GM23338 (cell line): ENCODE data around the gene SLC29A2. TPM values are rescaled to one million over a fixed set of nuclear protein-coding genes. Genes with fewer than 3 reads are reported as not detected.
A peak's percentile ranks its signal among the peaks of the same experiment; 100 is the strongest.

Source experiments
- ATAC-seq: fragments of 200-7000 bp; cut with Tn5 transposase; 3 replicates; pipeline ENCODE4 v1.9.1; 2020
- DNase-seq: peaks from one replicate; pipeline ENCODE4 v3.0.0-alpha.2; 2015; ENCODE audit warnings: low spot score
- H2AFZ ChIP-seq: fragments of 200-600 bp; sonication (generic); 2 replicates; pipeline ENCODE4 v1.8.0; 2016; ENCODE audit warnings: antibody characterized with exemption, mild to moderate bottlenecking, moderate library complexity
- H3F3A ChIP-seq: fragments of 200-600 bp; sonication (generic); replicated peaks from 2 replicates; pipeline ENCODE4 v1.8.0; 2017; ENCODE audit warnings: antibody characterized with exemption, mixed run types, low read depth
- H3K27ac ChIP-seq: fragments of 200-600 bp; sonication (generic); 2 replicates; pipeline ENCODE4 v1.6.1; 2016; ENCODE audit warnings: low read depth
- H3K27me3 ChIP-seq: fragments of 200-600 bp; sonication (generic); 2 replicates; pipeline ENCODE4 v1.8.0; 2016; ENCODE audit warnings: mild to moderate bottlenecking, mixed run types, moderate library complexity; ENCODE audit not compliant: insufficient read depth
- H3K36me3 ChIP-seq: fragments of 200-600 bp; sonication (generic); 2 replicates; pipeline ENCODE4 v1.8.0; 2016; ENCODE audit warnings: mild to moderate bottlenecking; ENCODE audit not compliant: insufficient read depth
- H3K4me1 ChIP-seq: fragments of 200-600 bp; sonication (generic); 2 replicates; pipeline ENCODE4 v1.8.0; 2016; ENCODE audit warnings: mild to moderate bottlenecking, moderate library complexity; ENCODE audit not compliant: insufficient read depth
- H3K4me2 ChIP-seq: fragments of 200-600 bp; sonication (generic); 2 replicates; pipeline ENCODE4 v1.7.1; 2017; ENCODE audit warnings: mixed run types
- H3K4me3 ChIP-seq: fragments of 200-600 bp; sonication (generic); 2 replicates; pipeline ENCODE4 v1.6.1; 2016; ENCODE audit warnings: mixed run types
- H3K79me2 ChIP-seq: fragments of 200-600 bp; sonication (generic); replicated peaks from 2 replicates; pipeline ENCODE4 v1.8.0; 2017; ENCODE audit warnings: mild to moderate bottlenecking; ENCODE audit not compliant: insufficient read depth
- H3K9me2 ChIP-seq: fragments of 200-600 bp; sonication (generic); 2 replicates; pipeline ENCODE4 v1.8.0; 2017; ENCODE audit not compliant: insufficient read depth
- H4K20me1 ChIP-seq: fragments of 200-600 bp; sonication (generic); replicated peaks from 2 replicates; pipeline ENCODE4 v1.8.0; 2017; ENCODE audit warnings: mild to moderate bottlenecking; ENCODE audit not compliant: insufficient read depth
- H3K27ac Mint-ChIP-seq: 2 replicates; pipeline ENCODE4 v1.8.0; 2020; ENCODE audit warnings: inconsistent platforms, mild to moderate bottlenecking, moderate library complexity, mixed read lengths
- H3K27me3 Mint-ChIP-seq: 3 replicates; pipeline ENCODE4 v1.8.0; 2022; ENCODE audit warnings: low read depth, mild to moderate bottlenecking, moderate library complexity, mixed read lengths, inconsistent platforms; ENCODE audit not compliant: insufficient read depth, poor library complexity
- H3K36me3 Mint-ChIP-seq: 3 replicates; pipeline ENCODE4 v1.8.0; 2021; ENCODE audit warnings: low read depth, mild to moderate bottlenecking, inconsistent platforms, moderate library complexity, mixed read lengths
- H3K4me1 Mint-ChIP-seq: 3 replicates; pipeline ENCODE4 v1.8.0; 2020; ENCODE audit warnings: mild to moderate bottlenecking, inconsistent platforms, mixed read lengths
- H3K4me3 Mint-ChIP-seq: 3 replicates; pipeline ENCODE4 v1.8.0; 2021; ENCODE audit warnings: moderate library complexity, mild to moderate bottlenecking, inconsistent platforms, mixed read lengths
- H3K9me3 Mint-ChIP-seq: 3 replicates; pipeline ENCODE4 v1.8.0; 2020; ENCODE audit warnings: moderate library complexity, mild to moderate bottlenecking, inconsistent platforms, mixed read lengths
- EZH2 ChIP-seq: fragments of 200-600 bp; sonication (generic); IDR thresholded peaks from one replicate; pipeline ENCODE4 v1.8.0; 2017; ENCODE audit warnings: antibody characterized with exemption, mild to moderate bottlenecking, low read depth; ENCODE audit not compliant: unreplicated experiment
- POLR2AphosphoS5 ChIP-seq: IDR thresholded peaks from 2 replicates; pipeline ENCODE4 v1.6.1; 2016; ENCODE audit warnings: antibody characterized with exemption, low read depth
- STAT1 ChIP-seq: IDR thresholded peaks from one replicate; pipeline ENCODE4 v1.6.1; 2016; ENCODE audit warnings: antibody characterized with exemption; ENCODE audit not compliant: unreplicated experiment
- ZNF114 ChIP-seq: fragments of 250-450 bp; sonication (Bioruptor Pico); IDR thresholded peaks from 2 replicates; pipeline ENCODE4 v1.5.0; 2020; ENCODE audit warnings: mild to moderate bottlenecking, moderate library complexity
- ZNF331 ChIP-seq: fragments of 250-450 bp; sonication (Bioruptor Pico); IDR thresholded peaks from 2 replicates; pipeline ENCODE4 v1.5.0; 2020; ENCODE audit warnings: low read depth, mild to moderate bottlenecking, moderate library complexity
- polyA plus RNA-seq: library from polyadenylated mRNA; unstranded; fragments of >200 nt; fragmentation: Nextera tagmentation; extraction: Ambion mirVana; gene quantifications from 2 replicates; pipeline ENCODE4 v1.2.1, GENCODE V29; 2016
- total RNA-seq: library from RNA; depleted of rRNA; stranded (reverse); fragments of >200 nt; shearing (Covaris generic); gene quantifications from 2 replicates; pipeline ENCODE4 v1.2.3, GENCODE V29; 2014
- TF ChIP-seq, protein P1 (sequence below), 2 experiments: fragments of 200-600 bp in 1 of 2; sonication (generic) in 1 of 2; conservative IDR thresholded peaks; 2 replicates each; pipeline versions ENCODE4 v1.5.1 to v1.6.1; 2016 to 2017; ENCODE audit warnings: antibody characterized with exemption in 2 of 2, low read depth in 2 of 2, mild to moderate bottlenecking in 2 of 2, moderate library complexity in 1 of 2
- TF ChIP-seq, protein P2 (sequence below): fragments of 250-450 bp; sonication (Bioruptor Pico); IDR thresholded peaks from 2 replicates; pipeline ENCODE4 v1.5.0; 2020; ENCODE audit warnings: mild to moderate bottlenecking, moderate library complexity
- TF ChIP-seq, protein P3 (sequence below): IDR thresholded peaks from one replicate; pipeline ENCODE4 v1.6.1; 2018; ENCODE audit warnings: antibody characterized with exemption; ENCODE audit not compliant: unreplicated experiment

The SLC29A2 gene
- total and polyA plus RNA-seq, 2 experiments from 2014 or later = 26.0 to 31.1 TPM

GRCh38 chr11:66366844-66367477 lies 4.6 kb downstream of the SLC29A2 start (continued):
- TF ChIP-seq, protein P1, sequence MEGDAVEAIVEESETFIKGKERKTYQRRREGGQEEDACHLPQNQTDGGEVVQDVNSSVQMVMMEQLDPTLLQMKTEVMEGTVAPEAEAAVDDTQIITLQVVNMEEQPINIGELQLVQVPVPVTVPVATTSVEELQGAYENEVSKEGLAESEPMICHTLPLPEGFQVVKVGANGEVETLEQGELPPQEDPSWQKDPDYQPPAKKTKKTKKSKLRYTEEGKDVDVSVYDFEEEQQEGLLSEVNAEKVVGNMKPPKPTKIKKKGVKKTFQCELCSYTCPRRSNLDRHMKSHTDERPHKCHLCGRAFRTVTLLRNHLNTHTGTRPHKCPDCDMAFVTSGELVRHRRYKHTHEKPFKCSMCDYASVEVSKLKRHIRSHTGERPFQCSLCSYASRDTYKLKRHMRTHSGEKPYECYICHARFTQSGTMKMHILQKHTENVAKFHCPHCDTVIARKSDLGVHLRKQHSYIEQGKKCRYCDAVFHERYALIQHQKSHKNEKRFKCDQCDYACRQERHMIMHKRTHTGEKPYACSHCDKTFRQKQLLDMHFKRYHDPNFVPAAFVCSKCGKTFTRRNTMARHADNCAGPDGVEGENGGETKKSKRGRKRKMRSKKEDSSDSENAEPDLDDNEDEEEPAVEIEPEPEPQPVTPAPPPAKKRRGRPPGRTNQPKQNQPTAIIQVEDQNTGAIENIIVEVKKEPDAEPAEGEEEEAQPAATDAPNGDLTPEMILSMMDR (conservative IDR thresholded peaks at IDR 0.05; ENCODE audit: low read depth in 2 of 2) = no peak

- no peaks in the 10 kb centered on the region for H3K27me3 ChIP-seq
- peaks cover 11% of the 10 kb centered on the region for H3K4me1 ChIP-seq
- no peak for DNase-seq
- no peak for ATAC-seq
- no peak overlapping the region for H3K4me2 ChIP-seq
- no peak overlapping the region for H3K4me3 Mint-ChIP-seq
- H3K36me3 Mint-ChIP-seq = peaks cover 92% of the 10 kb centered on the region
- H3K9me2 ChIP-seq = no peaks in the 10 kb centered on the region
- peaks cover 21% of the 10 kb centered on the region for H4K20me1 ChIP-seq
- H3K79me2 ChIP-seq = peaks cover 22% of the 10 kb centered on the region
- TF ChIP-seq POLR2AphosphoS5 = peak; percentile 52
- no peak for TF ChIP-seq ZNF331
- TF ChIP-seq STAT1 = no peak
- no peak for TF ChIP-seq EZH2
- TF ChIP-seq, protein P2, sequence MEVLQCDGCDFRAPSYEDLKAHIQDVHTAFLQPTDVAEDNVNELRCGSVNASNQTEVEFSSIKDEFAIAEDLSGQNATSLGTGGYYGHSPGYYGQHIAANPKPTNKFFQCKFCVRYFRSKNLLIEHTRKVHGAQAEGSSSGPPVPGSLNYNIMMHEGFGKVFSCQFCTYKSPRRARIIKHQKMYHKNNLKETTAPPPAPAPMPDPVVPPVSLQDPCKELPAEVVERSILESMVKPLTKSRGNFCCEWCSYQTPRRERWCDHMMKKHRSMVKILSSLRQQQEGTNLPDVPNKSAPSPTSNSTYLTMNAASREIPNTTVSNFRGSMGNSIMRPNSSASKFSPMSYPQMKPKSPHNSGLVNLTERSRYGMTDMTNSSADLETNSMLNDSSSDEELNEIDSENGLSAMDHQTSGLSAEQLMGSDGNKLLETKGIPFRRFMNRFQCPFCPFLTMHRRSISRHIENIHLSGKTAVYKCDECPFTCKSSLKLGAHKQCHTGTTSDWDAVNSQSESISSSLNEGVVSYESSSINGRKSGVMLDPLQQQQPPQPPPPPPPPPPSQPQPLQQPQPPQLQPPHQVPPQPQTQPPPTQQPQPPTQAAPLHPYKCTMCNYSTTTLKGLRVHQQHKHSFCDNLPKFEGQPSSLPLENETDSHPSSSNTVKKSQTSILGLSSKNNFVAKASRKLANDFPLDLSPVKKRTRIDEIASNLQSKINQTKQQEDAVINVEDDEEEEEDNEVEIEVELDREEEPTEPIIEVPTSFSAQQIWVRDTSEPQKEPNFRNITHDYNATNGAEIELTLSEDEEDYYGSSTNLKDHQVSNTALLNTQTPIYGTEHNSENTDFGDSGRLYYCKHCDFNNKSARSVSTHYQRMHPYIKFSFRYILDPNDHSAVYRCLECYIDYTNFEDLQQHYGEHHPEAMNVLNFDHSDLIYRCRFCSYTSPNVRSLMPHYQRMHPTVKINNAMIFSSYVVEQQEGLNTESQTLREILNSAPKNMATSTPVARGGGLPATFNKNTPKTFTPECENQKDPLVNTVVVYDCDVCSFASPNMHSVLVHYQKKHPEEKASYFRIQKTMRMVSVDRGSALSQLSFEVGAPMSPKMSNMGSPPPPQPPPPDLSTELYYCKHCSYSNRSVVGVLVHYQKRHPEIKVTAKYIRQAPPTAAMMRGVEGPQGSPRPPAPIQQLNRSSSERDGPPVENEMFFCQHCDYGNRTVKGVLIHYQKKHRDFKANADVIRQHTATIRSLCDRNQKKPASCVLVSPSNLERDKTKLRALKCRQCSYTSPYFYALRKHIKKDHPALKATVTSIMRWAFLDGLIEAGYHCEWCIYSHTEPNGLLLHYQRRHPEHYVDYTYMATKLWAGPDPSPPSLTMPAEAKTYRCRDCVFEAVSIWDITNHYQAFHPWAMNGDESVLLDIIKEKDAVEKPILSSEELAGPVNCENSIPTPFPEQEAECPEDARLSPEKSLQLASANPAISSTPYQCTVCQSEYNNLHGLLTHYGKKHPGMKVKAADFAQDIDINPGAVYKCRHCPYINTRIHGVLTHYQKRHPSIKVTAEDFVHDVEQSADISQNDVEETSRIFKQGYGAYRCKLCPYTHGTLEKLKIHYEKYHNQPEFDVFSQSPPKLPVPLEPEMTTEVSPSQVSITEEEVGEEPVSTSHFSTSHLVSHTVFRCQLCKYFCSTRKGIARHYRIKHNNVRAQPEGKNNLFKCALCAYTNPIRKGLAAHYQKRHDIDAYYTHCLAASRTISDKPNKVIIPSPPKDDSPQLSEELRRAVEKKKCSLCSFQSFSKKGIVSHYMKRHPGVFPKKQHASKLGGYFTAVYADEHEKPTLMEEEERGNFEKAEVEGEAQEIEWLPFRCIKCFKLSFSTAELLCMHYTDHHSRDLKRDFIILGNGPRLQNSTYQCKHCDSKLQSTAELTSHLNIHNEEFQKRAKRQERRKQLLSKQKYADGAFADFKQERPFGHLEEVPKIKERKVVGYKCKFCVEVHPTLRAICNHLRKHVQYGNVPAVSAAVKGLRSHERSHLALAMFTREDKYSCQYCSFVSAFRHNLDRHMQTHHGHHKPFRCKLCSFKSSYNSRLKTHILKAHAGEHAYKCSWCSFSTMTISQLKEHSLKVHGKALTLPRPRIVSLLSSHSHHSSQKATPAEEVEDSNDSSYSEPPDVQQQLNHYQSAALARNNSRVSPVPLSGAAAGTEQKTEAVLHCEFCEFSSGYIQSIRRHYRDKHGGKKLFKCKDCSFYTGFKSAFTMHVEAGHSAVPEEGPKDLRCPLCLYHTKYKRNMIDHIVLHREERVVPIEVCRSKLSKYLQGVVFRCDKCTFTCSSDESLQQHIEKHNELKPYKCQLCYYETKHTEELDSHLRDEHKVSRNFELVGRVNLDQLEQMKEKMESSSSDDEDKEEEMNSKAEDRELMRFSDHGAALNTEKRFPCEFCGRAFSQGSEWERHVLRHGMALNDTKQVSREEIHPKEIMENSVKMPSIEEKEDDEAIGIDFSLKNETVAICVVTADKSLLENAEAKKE (CRISPR knock-in tag) = no peak
- no peak for TF ChIP-seq ZNF114 (CRISPR knock-in tag)
- TF ChIP-seq, protein P3, sequence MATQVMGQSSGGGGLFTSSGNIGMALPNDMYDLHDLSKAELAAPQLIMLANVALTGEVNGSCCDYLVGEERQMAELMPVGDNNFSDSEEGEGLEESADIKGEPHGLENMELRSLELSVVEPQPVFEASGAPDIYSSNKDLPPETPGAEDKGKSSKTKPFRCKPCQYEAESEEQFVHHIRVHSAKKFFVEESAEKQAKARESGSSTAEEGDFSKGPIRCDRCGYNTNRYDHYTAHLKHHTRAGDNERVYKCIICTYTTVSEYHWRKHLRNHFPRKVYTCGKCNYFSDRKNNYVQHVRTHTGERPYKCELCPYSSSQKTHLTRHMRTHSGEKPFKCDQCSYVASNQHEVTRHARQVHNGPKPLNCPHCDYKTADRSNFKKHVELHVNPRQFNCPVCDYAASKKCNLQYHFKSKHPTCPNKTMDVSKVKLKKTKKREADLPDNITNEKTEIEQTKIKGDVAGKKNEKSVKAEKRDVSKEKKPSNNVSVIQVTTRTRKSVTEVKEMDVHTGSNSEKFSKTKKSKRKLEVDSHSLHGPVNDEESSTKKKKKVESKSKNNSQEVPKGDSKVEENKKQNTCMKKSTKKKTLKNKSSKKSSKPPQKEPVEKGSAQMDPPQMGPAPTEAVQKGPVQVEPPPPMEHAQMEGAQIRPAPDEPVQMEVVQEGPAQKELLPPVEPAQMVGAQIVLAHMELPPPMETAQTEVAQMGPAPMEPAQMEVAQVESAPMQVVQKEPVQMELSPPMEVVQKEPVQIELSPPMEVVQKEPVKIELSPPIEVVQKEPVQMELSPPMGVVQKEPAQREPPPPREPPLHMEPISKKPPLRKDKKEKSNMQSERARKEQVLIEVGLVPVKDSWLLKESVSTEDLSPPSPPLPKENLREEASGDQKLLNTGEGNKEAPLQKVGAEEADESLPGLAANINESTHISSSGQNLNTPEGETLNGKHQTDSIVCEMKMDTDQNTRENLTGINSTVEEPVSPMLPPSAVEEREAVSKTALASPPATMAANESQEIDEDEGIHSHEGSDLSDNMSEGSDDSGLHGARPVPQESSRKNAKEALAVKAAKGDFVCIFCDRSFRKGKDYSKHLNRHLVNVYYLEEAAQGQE = no peak
- H3F3A ChIP-seq = peaks cover 56% of the 10 kb centered on the region
- no peak overlapping the region for H3K4me3 ChIP-seq
- H3K9me3 Mint-ChIP-seq = no peaks in the 10 kb centered on the region
- no peak overlapping the region; the same call in 1 of the 2 replicates for H3K27ac Mint-ChIP-seq
- no peak overlapping the region for H2AFZ ChIP-seq
- H3K27me3 Mint-ChIP-seq = peaks cover 33% of the 10 kb centered on the region
- peaks cover 26% of the 10 kb centered on the region; the same call in 1 of the 2 replicates for H3K36me3 ChIP-seq
- no peak overlapping the region; the same call in 1 of the 2 replicates for H3K27ac ChIP-seq
- peaks cover 24% of the 10 kb centered on the region for H3K4me1 Mint-ChIP-seq
These were observed 5.6 kb downstream of the SLC29A2 start for GRCh38 chr11:66365711-66366619.
